Measurements from ENCODE around the gene PRPF18.
A peak's percentile ranks its signal among the peaks of the same experiment; 100 is the strongest.

Gene PRPF18

GRCh38 chr10:13571541-13571940, 15.2 kb upstream of the PRPF18 start:
- H3K27ac ChIP-seq (ENCODE audit: low read length): no peak overlapping the region
- no peaks in the 10 kb centered on the region for H3K27me3 ChIP-seq (ENCODE audit: control insufficient read depth in 1 of 2, insufficient read depth in 2 of 2, low read length in 2 of 2)
- H3K9me3 ChIP-seq (ENCODE audit: control insufficient read depth in 2 of 2, low read length in 2 of 2): peaks cover 2 to 3% of the 10 kb centered on the region in 2 donors

DNA sequence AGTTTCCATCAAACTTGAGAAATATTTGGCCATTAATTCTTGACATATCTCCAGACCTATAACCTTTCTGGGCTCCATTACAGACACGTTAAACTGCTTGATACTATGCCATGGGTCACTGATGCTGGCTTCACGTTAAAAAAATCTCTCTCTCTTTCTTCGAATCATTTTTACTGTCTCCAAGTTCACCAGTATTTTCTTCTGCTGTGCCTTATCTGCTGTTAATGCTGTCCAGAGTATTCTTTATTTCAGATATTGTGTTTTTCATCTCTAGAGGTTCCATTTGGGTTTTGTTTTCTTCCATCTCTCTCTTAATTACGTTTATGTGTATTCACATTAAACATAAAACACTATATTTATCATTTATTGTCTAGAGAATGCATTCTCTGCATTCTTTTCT, 12.8 kb upstream of the PRPF18 start:
- Histone ChIP-seq H3K9me3 (ENCODE audit: control insufficient read depth in 2 of 2, low read length in 2 of 2) (peaks cover 2 to 3% of the 10 kb centered on the region in 2 donors), H3K27me3 (ENCODE audit: control insufficient read depth in 1 of 2, insufficient read depth in 2 of 2, low read length in 2 of 2) (no peaks in the 10 kb centered on the region), H3K9ac (ENCODE audit: low read length in 2 of 2) (no peak overlapping the region), H3K36me3 (ENCODE audit: control insufficient read depth in 2 of 2, insufficient read depth in 2 of 2, low read length in 2 of 2) (no peaks in the 10 kb centered on the region), H3K27ac (ENCODE audit: low read length) (no peak overlapping the region), H3K4me1 (ENCODE audit: control insufficient read depth, insufficient read depth, low read length) (no peaks in the 10 kb centered on the region), H3K4me3 (ENCODE audit: low read length in 2 of 2) (no peak overlapping the region)

More at GRCh38 chr10:13571541-13571940, 15.2 kb upstream of the PRPF18 start:
- H3K4me3 ChIP-seq (ENCODE audit: low read length in 2 of 2): no peak overlapping the region
- H3K9ac ChIP-seq (ENCODE audit: low read length in 2 of 2): no peak overlapping the region
- H3K36me3 ChIP-seq (ENCODE audit: control insufficient read depth in 2 of 2, insufficient read depth in 2 of 2, low read length in 2 of 2): no peaks in the 10 kb centered on the region
- H3K4me1 ChIP-seq (ENCODE audit: control insufficient read depth, insufficient read depth, low read length): no peaks in the 10 kb centered on the region

DNA sequence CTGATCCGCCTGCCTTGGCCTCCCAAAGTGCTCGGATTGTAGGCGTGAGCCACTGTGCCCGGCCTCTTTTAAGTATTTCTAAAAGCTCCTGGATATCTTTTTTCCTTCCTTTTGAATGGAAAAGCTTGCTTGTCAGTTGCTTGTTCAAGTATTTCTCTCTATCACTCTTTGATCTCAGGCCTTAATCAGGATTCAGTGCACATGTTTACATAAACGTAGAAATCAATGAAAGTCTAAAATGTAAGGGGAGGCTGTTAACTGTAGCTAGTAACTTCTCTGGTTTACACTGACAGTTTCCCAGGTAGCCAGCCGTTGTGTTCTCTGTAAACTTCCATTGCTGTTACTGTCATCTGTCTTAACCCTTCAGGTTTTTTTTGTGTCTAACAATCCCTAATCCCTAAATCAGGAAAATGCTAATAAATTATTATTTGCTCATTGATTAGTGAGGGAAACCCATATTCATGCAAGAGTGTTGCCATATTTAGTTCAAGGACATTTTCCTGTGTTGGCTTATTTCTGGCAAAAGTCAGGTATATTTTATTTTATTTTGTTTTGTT, 1.5 kb upstream of the PRPF18 start:
- H3K9ac ChIP-seq (ENCODE audit: low read length in 2 of 2): no peak overlapping the region
- H3K27ac ChIP-seq (ENCODE audit: low read length): no peak overlapping the region
- no peak overlapping the region for H3K4me3 ChIP-seq (ENCODE audit: low read length in 2 of 2)
- H3K9me3 ChIP-seq (ENCODE audit: control insufficient read depth in 2 of 2, low read length in 2 of 2): no peaks in the 10 kb centered on the region
- H3K36me3 ChIP-seq (ENCODE audit: control insufficient read depth in 2 of 2, insufficient read depth in 2 of 2, low read length in 2 of 2): no peaks in the 10 kb centered on the region
- H3K4me1 ChIP-seq (ENCODE audit: control insufficient read depth, insufficient read depth, low read length): peaks cover 10% of the 10 kb centered on the region
- H3K27me3 ChIP-seq (ENCODE audit: control insufficient read depth in 1 of 2, insufficient read depth in 2 of 2, low read length in 2 of 2): peaks cover 3 to 6% of the 10 kb centered on the region in 2 donors

DNA sequence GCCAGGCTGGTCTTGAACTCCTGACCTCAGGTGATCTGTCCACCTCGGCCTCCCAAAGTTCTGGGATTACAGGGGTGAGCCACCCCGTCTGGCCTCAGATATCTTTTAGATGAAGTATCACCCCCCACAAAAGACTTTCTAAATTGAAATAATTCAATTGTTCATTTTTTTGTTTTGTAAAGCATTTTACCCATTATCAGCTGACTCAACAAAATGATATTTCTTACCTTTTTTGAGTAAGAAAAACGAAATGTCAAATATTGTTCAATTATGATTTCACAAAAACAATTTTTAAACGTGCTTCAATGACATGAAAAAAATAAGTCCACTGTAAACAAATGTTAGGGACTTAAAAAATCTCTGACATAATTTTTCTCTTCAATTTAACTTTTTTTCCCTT, 822 bp upstream of the PRPF18 start:
- H3K9me3 ChIP-seq (ENCODE audit: control insufficient read depth in 2 of 2, low read length in 2 of 2): no peaks in the 10 kb centered on the region
- H3K4me3 ChIP-seq (ENCODE audit: low read length in 2 of 2): no peak overlapping the region

GRCh38 chr10:13587391-13587790, 626 bp downstream of the PRPF18 start:
- Histone ChIP-seq H3K9me3 (ENCODE audit: control insufficient read depth in 2 of 2, low read length in 2 of 2) (no peaks in the 10 kb centered on the region), H3K36me3 (ENCODE audit: control insufficient read depth in 2 of 2, insufficient read depth in 2 of 2, low read length in 2 of 2) (peaks cover 0 to 1% of the 10 kb centered on the region in 2 donors), H3K4me3 (ENCODE audit: low read length in 2 of 2) (peak overlapping the region; percentile 94 to 100), H3K27ac (ENCODE audit: low read length) (peak overlapping the region; percentile 24), H3K4me1 (ENCODE audit: control insufficient read depth, insufficient read depth, low read length) (peaks cover 10% of the 10 kb centered on the region), H3K27me3 (ENCODE audit: control insufficient read depth in 1 of 2, insufficient read depth in 2 of 2, low read length in 2 of 2) (peaks cover 3% of the 10 kb centered on the region in 2 donors), H3K9ac (ENCODE audit: low read length in 2 of 2) (peak overlapping the region; percentile 91 to 92)

More for the DNA sequence above, 822 bp upstream of the PRPF18 start:
- H3K9ac ChIP-seq (ENCODE audit: low read length in 2 of 2): no peak overlapping the region
- H3K27me3 ChIP-seq (ENCODE audit: control insufficient read depth in 1 of 2, insufficient read depth in 2 of 2, low read length in 2 of 2): peaks cover 3% of the 10 kb centered on the region in 2 donors
- peaks cover 10% of the 10 kb centered on the region for H3K4me1 ChIP-seq (ENCODE audit: control insufficient read depth, insufficient read depth, low read length)
- H3K27ac ChIP-seq (ENCODE audit: low read length): no peak overlapping the region
- H3K36me3 ChIP-seq (ENCODE audit: control insufficient read depth in 2 of 2, insufficient read depth in 2 of 2, low read length in 2 of 2): no peaks in the 10 kb centered on the region

DNA sequence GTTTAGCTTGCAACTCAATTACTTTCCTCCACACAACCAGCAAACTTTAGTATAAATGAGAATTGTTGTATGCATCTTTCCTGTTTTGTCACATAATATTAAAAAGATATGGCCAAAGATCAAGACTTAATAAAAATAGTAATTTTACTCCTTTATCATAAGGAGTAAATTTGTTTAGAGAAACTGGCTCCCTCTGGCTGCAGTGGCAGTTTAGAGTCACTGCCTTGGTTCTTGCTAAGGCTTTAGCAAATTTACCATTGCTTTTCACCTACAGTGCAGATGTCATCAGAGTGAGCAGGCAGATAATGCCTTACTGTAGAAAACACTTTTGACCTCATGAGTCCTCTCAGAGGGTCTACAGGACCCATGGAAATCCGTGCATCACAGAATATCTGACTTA, 2.6 kb downstream of the PRPF18 start:
- Histone ChIP-seq H3K36me3 (ENCODE audit: control insufficient read depth in 2 of 2, insufficient read depth in 2 of 2, low read length in 2 of 2) (peaks cover 0 to 7% of the 10 kb centered on the region in 2 donors), H3K9me3 (ENCODE audit: control insufficient read depth in 2 of 2, low read length in 2 of 2) (no peaks in the 10 kb centered on the region), H3K4me3 (ENCODE audit: low read length in 2 of 2) (no peak overlapping the region), H3K27ac (ENCODE audit: low read length) (no peak overlapping the region), H3K9ac (ENCODE audit: low read length in 2 of 2) (no peak overlapping the region), H3K27me3 (ENCODE audit: control insufficient read depth in 1 of 2, insufficient read depth in 2 of 2, low read length in 2 of 2) (no peaks in the 10 kb centered on the region), H3K4me1 (ENCODE audit: control insufficient read depth, insufficient read depth, low read length) (peaks cover 10% of the 10 kb centered on the region)

DNA sequence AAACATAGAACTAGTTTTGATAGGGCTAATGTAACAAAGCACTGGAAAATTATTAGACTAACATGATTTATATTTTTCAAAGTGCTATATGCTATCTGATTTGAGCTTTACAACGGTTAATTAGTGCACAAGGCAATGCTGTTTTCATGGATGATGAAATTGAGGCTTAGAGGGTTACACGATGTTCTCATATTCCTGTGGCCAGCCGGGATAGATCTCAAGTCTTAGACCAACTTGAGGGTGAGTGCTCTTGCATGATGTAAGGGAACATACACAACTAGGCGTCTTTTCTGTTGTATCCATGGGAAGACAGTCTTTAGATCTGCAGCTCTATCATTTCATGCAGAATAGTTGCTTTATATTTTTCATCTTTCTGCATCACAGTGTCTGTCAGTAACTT, 4.1 kb downstream of the PRPF18 start:
- Histone ChIP-seq H3K9me3 (ENCODE audit: control insufficient read depth in 2 of 2, low read length in 2 of 2) (no peaks in the 10 kb centered on the region), H3K36me3 (ENCODE audit: control insufficient read depth in 2 of 2, insufficient read depth in 2 of 2, low read length in 2 of 2) (peaks cover 0 to 7% of the 10 kb centered on the region in 2 donors), H3K27ac (ENCODE audit: low read length) (no peak overlapping the region), H3K4me1 (ENCODE audit: control insufficient read depth, insufficient read depth, low read length) (peaks cover 10% of the 10 kb centered on the region), H3K9ac (ENCODE audit: low read length in 2 of 2) (no peak overlapping the region), H3K27me3 (ENCODE audit: control insufficient read depth in 1 of 2, insufficient read depth in 2 of 2, low read length in 2 of 2) (no peaks in the 10 kb centered on the region), H3K4me3 (ENCODE audit: low read length in 2 of 2) (no peak overlapping the region)

DNA sequence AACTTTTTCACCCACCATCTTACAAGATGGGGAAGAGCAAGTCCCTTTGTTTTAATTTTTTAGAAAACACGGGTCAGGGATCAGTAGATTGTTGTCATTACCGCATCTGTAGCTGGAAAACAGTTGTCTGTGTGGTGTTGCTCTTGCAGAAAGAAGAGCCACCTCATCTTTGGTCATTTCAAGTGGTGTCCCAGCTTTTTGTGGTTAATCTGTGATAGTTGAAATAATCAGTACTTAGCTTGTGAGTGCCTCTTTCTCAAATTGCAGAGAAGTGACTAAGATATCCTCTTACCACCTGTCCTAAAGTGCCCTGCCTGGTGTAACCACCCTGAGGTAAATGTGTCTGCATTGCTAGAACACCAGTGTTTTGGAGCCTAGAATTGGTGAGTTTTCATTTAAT, 5.5 kb downstream of the PRPF18 start:
- Histone ChIP-seq H3K27ac (ENCODE audit: low read length) (no peak overlapping the region), H3K36me3 (ENCODE audit: control insufficient read depth in 2 of 2, insufficient read depth in 2 of 2, low read length in 2 of 2) (peaks cover 0 to 7% of the 10 kb centered on the region in 2 donors), H3K27me3 (ENCODE audit: control insufficient read depth in 1 of 2, insufficient read depth in 2 of 2, low read length in 2 of 2) (no peaks in the 10 kb centered on the region), H3K9ac (ENCODE audit: low read length in 2 of 2) (no peak overlapping the region), H3K4me3 (ENCODE audit: low read length in 2 of 2) (no peak overlapping the region), H3K9me3 (ENCODE audit: control insufficient read depth in 2 of 2, low read length in 2 of 2) (no peaks in the 10 kb centered on the region), H3K4me1 (ENCODE audit: control insufficient read depth, insufficient read depth, low read length) (peaks cover 7% of the 10 kb centered on the region)

DNA sequence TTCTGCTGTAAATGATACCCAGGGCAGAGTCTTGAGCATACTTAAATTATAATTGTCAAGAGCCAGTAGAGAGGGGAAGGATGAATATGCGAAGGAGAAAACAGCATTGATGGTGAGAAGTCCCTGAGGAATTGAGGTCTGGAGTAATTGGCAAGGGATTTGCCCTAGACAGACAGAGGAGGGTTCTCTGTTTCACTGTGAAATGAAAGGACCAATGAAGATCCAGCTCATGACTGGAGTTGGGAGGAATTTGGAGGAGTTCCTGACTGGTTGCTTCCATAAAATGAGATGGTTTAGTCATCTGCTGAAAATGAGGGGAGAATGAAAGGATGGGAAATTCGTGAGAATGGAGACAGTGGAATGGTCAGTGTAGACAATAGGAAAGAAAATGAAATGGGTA, 6.8 kb downstream of the PRPF18 start:
- no peak overlapping the region for H3K4me3 ChIP-seq (ENCODE audit: low read length in 2 of 2)
- H3K9ac ChIP-seq (ENCODE audit: low read length in 2 of 2): no peak overlapping the region
- no peaks in the 10 kb centered on the region for H3K9me3 ChIP-seq (ENCODE audit: control insufficient read depth in 2 of 2, low read length in 2 of 2)
- no peaks in the 10 kb centered on the region for H3K4me1 ChIP-seq (ENCODE audit: control insufficient read depth, insufficient read depth, low read length)
- no peak overlapping the region for H3K27ac ChIP-seq (ENCODE audit: low read length)
- H3K27me3 ChIP-seq (ENCODE audit: control insufficient read depth in 1 of 2, insufficient read depth in 2 of 2, low read length in 2 of 2): no peaks in the 10 kb centered on the region
- H3K36me3 ChIP-seq (ENCODE audit: control insufficient read depth in 2 of 2, insufficient read depth in 2 of 2, low read length in 2 of 2): peaks cover 0 to 7% of the 10 kb centered on the region in 2 donors

GRCh38 chr10:13594641-13595040, 7.9 kb downstream of the PRPF18 start:
- Histone ChIP-seq H3K36me3 (ENCODE audit: control insufficient read depth in 2 of 2, insufficient read depth in 2 of 2, low read length in 2 of 2) (peaks cover 0 to 7% of the 10 kb centered on the region in 2 donors), H3K9ac (ENCODE audit: low read length in 2 of 2) (no peak overlapping the region), H3K9me3 (ENCODE audit: control insufficient read depth in 2 of 2, low read length in 2 of 2) (no peaks in the 10 kb centered on the region), H3K27me3 (ENCODE audit: control insufficient read depth in 1 of 2, insufficient read depth in 2 of 2, low read length in 2 of 2) (no peaks in the 10 kb centered on the region), H3K27ac (ENCODE audit: low read length) (no peak overlapping the region), H3K4me3 (ENCODE audit: low read length in 2 of 2) (no peak overlapping the region), H3K4me1 (ENCODE audit: control insufficient read depth, insufficient read depth, low read length) (no peaks in the 10 kb centered on the region)

DNA sequence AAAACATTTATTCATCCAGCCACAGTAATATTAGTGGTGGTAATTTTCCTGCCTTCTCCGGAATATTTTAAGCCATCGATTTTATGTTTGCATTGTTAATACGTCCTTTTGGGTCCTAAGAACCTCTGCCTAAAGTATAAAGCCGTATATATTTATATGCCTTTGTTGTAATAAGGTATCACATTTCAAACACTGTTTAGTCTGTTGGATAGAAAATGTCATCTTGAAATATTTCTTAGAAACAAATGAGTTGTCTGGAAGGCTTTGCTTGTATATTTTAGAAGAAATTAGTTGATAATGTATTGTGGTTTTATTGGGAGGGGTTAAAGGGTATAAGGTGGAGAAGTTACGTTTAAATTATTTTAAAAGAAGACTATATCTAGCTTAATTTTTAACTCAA, 11.1 kb downstream of the PRPF18 start:
- H3K36me3 ChIP-seq (ENCODE audit: control insufficient read depth in 2 of 2, insufficient read depth in 2 of 2, low read length in 2 of 2): peaks cover 6% of the 10 kb centered on the region in 2 donors
- H3K27ac ChIP-seq (ENCODE audit: low read length): no peak overlapping the region

More for the DNA sequence above, 11.1 kb downstream of the PRPF18 start:
- Histone ChIP-seq H3K4me1 (ENCODE audit: control insufficient read depth, insufficient read depth, low read length) (no peaks in the 10 kb centered on the region), H3K9me3 (ENCODE audit: control insufficient read depth in 2 of 2, low read length in 2 of 2) (no peaks in the 10 kb centered on the region), H3K9ac (ENCODE audit: low read length in 2 of 2) (no peak overlapping the region), H3K4me3 (ENCODE audit: low read length in 2 of 2) (no peak overlapping the region), H3K27me3 (ENCODE audit: control insufficient read depth in 1 of 2, insufficient read depth in 2 of 2, low read length in 2 of 2) (no peaks in the 10 kb centered on the region)

All from stomach smooth muscle (tissue), 2 donors.